Astrocyte of the cerebellum (primary cell): Measurements from ENCODE around the gene BAK1.

Experiments used
- DNase-seq: peaks from one replicate; pipeline ENCODE4 v3.0.0-alpha.2; 2011; ENCODE audit warnings: low read depth
- H3K4me3 ChIP-seq: 2 replicates; pipeline ENCODE4 v1.5.1; 2011; ENCODE audit warnings: mild to moderate bottlenecking, low read depth, low read length, moderate library complexity
- CTCF ChIP-seq: IDR thresholded peaks from 2 replicates; pipeline ENCODE4 v1.5.1; 2012; ENCODE audit warnings: low read length, low read depth, moderate library complexity, mild to moderate bottlenecking; ENCODE audit errors: missing control alignments
- in situ Hi-C: cut with HindIII; loops from 2 replicates; pipeline ENCODE4 v1.10.0; 2017; ENCODE audit warnings: low sequenced_read_pairs

BAK1 gene

GRCh38 chr6:33592280-33592594, 12.2 kb upstream of the BAK1 start:
- DNase-seq = no peak
- H3K4me3 ChIP-seq = no peak overlapping the region
- no peak for TF ChIP-seq CTCF
- in situ Hi-C loops = no loop called here

GRCh38 chr6:33591424-33592032, 11.5 kb upstream of the BAK1 start:
- H3K4me3 ChIP-seq = no peak overlapping the region
- in situ Hi-C loops = no loop called here
- DNase-seq = no peak
- no peak for TF ChIP-seq CTCF

- no peak for TF ChIP-seq CTCF
- in situ Hi-C loops = no loop called here
- H3K4me3 ChIP-seq = no peak overlapping the region
- no peak for DNase-seq
These were observed 10.6 kb upstream of the BAK1 start for GRCh38 chr6:33590531-33591198.

GRCh38 chr6:33589731-33590530, 9.9 kb upstream of the BAK1 start:
- DNase-seq = peak; percentile 43
- in situ Hi-C loops = loop anchor here (5.0 to 10.0 kb wide), 2 partner anchors 72 to 175 kb away; no protein-coding TSS in a partner anchor
- H3K4me3 ChIP-seq = no peak overlapping the region
- TF ChIP-seq CTCF = peak; percentile 92

- TF ChIP-seq CTCF = no peak
- no peak overlapping the region for H3K4me3 ChIP-seq
- no peak for DNase-seq
- in situ Hi-C loops = loop anchor here (5.0 to 10.0 kb wide), 2 partner anchors 73 to 175 kb away; no protein-coding TSS in a partner anchor
These were observed 9.3 kb upstream of the BAK1 start for GRCh38 chr6:33589392-33589730.

- TF ChIP-seq CTCF = no peak
- no peak overlapping the region for H3K4me3 ChIP-seq
- in situ Hi-C loops = loop anchor here (5.0 to 10.0 kb wide), 2 partner anchors 73 to 176 kb away; no protein-coding TSS in a partner anchor
- DNase-seq = no peak
These were observed 8.8 kb upstream of the BAK1 start for GRCh38 chr6:33588894-33589293.
